OCI-LY7 (cell line): ENCODE data around the gene EGFL8.

Experiments used
- EZH2phosphoT487 ChIP-seq: fragments of 200-600 bp; sonication (generic); IDR thresholded peaks from 2 replicates; pipeline ENCODE4 v1.6.1; 2018; ENCODE audit warnings: low read depth, borderline replicate concordance, mild to moderate bottlenecking, mixed run types, antibody characterized with exemption, low read length, moderate library complexity, mixed read lengths
- TF ChIP-seq, protein P1 (sequence below): fragments of 200-600 bp; sonication (generic); conservative IDR thresholded peaks from 2 replicates; pipeline ENCODE4 v1.5.1; 2014; ENCODE audit warnings: mild to moderate bottlenecking, antibody characterized with exemption, low read length, moderate library complexity, mixed read lengths

DNA sequence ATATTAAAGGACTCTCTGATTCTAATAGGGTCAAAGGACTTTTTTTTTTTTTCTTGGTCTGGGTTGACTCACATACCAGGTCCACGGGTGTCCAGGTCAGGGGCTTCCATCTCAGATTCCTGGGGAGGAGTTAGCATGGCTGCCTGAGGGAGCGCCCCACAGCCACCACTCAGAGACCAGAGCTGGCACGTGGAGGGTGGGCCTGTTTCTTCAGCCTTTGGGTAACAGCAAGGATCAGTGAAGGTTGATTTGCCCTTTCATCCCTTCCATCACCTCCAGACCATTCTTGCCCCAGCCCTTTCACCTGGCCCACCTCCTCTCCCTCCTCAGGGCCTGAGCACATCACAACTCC is 33.9 kb downstream of the EGFL8 start:
- TF ChIP-seq, protein P1, sequence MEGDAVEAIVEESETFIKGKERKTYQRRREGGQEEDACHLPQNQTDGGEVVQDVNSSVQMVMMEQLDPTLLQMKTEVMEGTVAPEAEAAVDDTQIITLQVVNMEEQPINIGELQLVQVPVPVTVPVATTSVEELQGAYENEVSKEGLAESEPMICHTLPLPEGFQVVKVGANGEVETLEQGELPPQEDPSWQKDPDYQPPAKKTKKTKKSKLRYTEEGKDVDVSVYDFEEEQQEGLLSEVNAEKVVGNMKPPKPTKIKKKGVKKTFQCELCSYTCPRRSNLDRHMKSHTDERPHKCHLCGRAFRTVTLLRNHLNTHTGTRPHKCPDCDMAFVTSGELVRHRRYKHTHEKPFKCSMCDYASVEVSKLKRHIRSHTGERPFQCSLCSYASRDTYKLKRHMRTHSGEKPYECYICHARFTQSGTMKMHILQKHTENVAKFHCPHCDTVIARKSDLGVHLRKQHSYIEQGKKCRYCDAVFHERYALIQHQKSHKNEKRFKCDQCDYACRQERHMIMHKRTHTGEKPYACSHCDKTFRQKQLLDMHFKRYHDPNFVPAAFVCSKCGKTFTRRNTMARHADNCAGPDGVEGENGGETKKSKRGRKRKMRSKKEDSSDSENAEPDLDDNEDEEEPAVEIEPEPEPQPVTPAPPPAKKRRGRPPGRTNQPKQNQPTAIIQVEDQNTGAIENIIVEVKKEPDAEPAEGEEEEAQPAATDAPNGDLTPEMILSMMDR, result no peak
- TF ChIP-seq EZH2phosphoT487, result no peak
